ENCODE data around the gene GID8.
A peak's percentile ranks its signal among the peaks of the same experiment; 100 is the strongest.

Gene GID8

GRCh38 chr20:62905536-62906117 is 32.3 kb upstream of the GID8 start:
- no peak for TF ChIP-seq CTCF (IDR thresholded peaks at IDR 0.05; ENCODE audit: low read depth, low read length)
- DNase-seq (ENCODE audit: extremely low read depth, low read depth): no peak

- no peak for DNase-seq (ENCODE audit: extremely low read depth, low read depth)
- TF ChIP-seq CTCF (IDR thresholded peaks at IDR 0.05; ENCODE audit: low read depth, low read length): no peak
Observed at GRCh38 chr20:62906209-62906608, 31.7 kb upstream of the GID8 start.

- DNase-seq (ENCODE audit: extremely low read depth, low read depth): no peak
- no peak for TF ChIP-seq CTCF (IDR thresholded peaks at IDR 0.05; ENCODE audit: low read depth, low read length)
Observed at GRCh38 chr20:62906647-62907375, 31.1 kb upstream of the GID8 start.

GRCh38 chr20:62907384-62908317 is 30.3 kb upstream of the GID8 start:
- TF ChIP-seq CTCF (IDR thresholded peaks at IDR 0.05; ENCODE audit: low read depth, low read length): peak; percentile 48
- DNase-seq (ENCODE audit: extremely low read depth, low read depth): no peak

- DNase-seq (ENCODE audit: extremely low read depth, low read depth): no peak
- no peak for TF ChIP-seq CTCF (IDR thresholded peaks at IDR 0.05; ENCODE audit: low read depth, low read length)
Observed at GRCh38 chr20:62908971-62909791, 28.8 kb upstream of the GID8 start.

- no peak for TF ChIP-seq CTCF (IDR thresholded peaks at IDR 0.05; ENCODE audit: low read depth, low read length)
- no peak for DNase-seq (ENCODE audit: extremely low read depth, low read depth)
Observed at GRCh38 chr20:62910217-62910766, 27.7 kb upstream of the GID8 start.
